ENCODE results near the gene BAZ2B.
"Not testable (repeated sequence)": the region's sequence is repeated elsewhere in the genome, so short reads cannot be mapped to it uniquely, and the experiment has no call there.

Gene BAZ2B

GRCh38 chr2:159635006-159635789 lies 18.9 kb upstream of the BAZ2B start:
- Histone ChIP-seq H3K9me3 (ENCODE audit: control insufficient read depth, insufficient read depth, low read length) (no peaks in the 10 kb centered on the region), H3K36me3 (ENCODE audit: insufficient read depth, low read length) (no peaks in the 10 kb centered on the region), H3K4me1 (ENCODE audit: insufficient read depth, low read length) (no peaks in the 10 kb centered on the region; the same call in 1 of the 2 replicates), H3K9ac (ENCODE audit: low read depth, low read length) (no peak overlapping the region)

GRCh38 chr2:159633219-159633618 lies 16.9 kb upstream of the BAZ2B start:
- Histone ChIP-seq H3K9ac (ENCODE audit: low read depth, low read length) (no peak overlapping the region), H3K9me3 (ENCODE audit: control insufficient read depth, insufficient read depth, low read length) (no peaks in the 10 kb centered on the region), H3K36me3 (ENCODE audit: insufficient read depth, low read length) (no peaks in the 10 kb centered on the region), H3K4me1 (ENCODE audit: insufficient read depth, low read length) (no peaks in the 10 kb centered on the region; the same call in 1 of the 2 replicates)

GRCh38 chr2:159625628-159626027 lies 9.3 kb upstream of the BAZ2B start:
- not testable (repeated sequence) for H3K4me1 ChIP-seq (ENCODE audit: insufficient read depth, low read length); H3K9me3 ChIP-seq (ENCODE audit: control insufficient read depth, insufficient read depth, low read length); H3K9ac ChIP-seq (ENCODE audit: low read depth, low read length); H3K36me3 ChIP-seq (ENCODE audit: insufficient read depth, low read length)

GRCh38 chr2:159623436-159623835 lies 7.1 kb upstream of the BAZ2B start:
- no peaks in the 10 kb centered on the region for H3K36me3 ChIP-seq (ENCODE audit: insufficient read depth, low read length)
- no peaks in the 10 kb centered on the region for H3K4me1 ChIP-seq (ENCODE audit: insufficient read depth, low read length)
- H3K9me3 ChIP-seq (ENCODE audit: control insufficient read depth, insufficient read depth, low read length), result no peaks in the 10 kb centered on the region; the same call in 1 of the 2 replicates
- H3K9ac ChIP-seq (ENCODE audit: low read depth, low read length), result no peak overlapping the region

GRCh38 chr2:159622966-159623365 lies 6.6 kb upstream of the BAZ2B start:
- Histone ChIP-seq H3K9ac (ENCODE audit: low read depth, low read length) (no peak overlapping the region), H3K4me1 (ENCODE audit: insufficient read depth, low read length) (peaks cover 3% of the 10 kb centered on the region; the same call in 1 of the 2 replicates), H3K9me3 (ENCODE audit: control insufficient read depth, insufficient read depth, low read length) (no peaks in the 10 kb centered on the region; the same call in 1 of the 2 replicates), H3K36me3 (ENCODE audit: insufficient read depth, low read length) (no peaks in the 10 kb centered on the region)

- no peak overlapping the region for H3K9ac ChIP-seq (ENCODE audit: low read depth, low read length)
- H3K4me1 ChIP-seq (ENCODE audit: insufficient read depth, low read length), result peaks cover 7% of the 10 kb centered on the region; the same call in 1 of the 2 replicates
- H3K36me3 ChIP-seq (ENCODE audit: insufficient read depth, low read length), result no peaks in the 10 kb centered on the region
- no peaks in the 10 kb centered on the region for H3K9me3 ChIP-seq (ENCODE audit: control insufficient read depth, insufficient read depth, low read length)
These were observed 4.4 kb upstream of the BAZ2B start for GRCh38 chr2:159620796-159621195.

- Histone ChIP-seq H3K36me3 (ENCODE audit: insufficient read depth, low read length) (no peaks in the 10 kb centered on the region), H3K9me3 (ENCODE audit: control insufficient read depth, insufficient read depth, low read length) (no peaks in the 10 kb centered on the region), H3K4me1 (ENCODE audit: insufficient read depth, low read length) (peaks cover 13% of the 10 kb centered on the region; the same call in 1 of the 2 replicates), H3K9ac (ENCODE audit: low read depth, low read length) (peak overlapping the region; percentile 5; the same call in 1 of the 2 replicates)
These were observed 1.3 kb upstream of the BAZ2B start for GRCh38 chr2:159617646-159618045.

- Histone ChIP-seq H3K4me1 (ENCODE audit: insufficient read depth, low read length) (peaks cover 18% of the 10 kb centered on the region; the same call in 1 of the 2 replicates), H3K36me3 (ENCODE audit: insufficient read depth, low read length) (no peaks in the 10 kb centered on the region), H3K9ac (ENCODE audit: low read depth, low read length) (peak overlapping the region; percentile 83), H3K9me3 (ENCODE audit: control insufficient read depth, insufficient read depth, low read length) (no peaks in the 10 kb centered on the region)
These were observed 752 bp upstream of the BAZ2B start for GRCh38 chr2:159617100-159617499.

GRCh38 chr2:159615367-159616285 lies 722 bp downstream of the BAZ2B start:
- Histone ChIP-seq H3K9me3 (ENCODE audit: control insufficient read depth, insufficient read depth, low read length) (no peaks in the 10 kb centered on the region), H3K4me1 (ENCODE audit: insufficient read depth, low read length) (peaks cover 19% of the 10 kb centered on the region; the same call in 1 of the 2 replicates), H3K9ac (ENCODE audit: low read depth, low read length) (peak overlapping the region; percentile 83), H3K36me3 (ENCODE audit: insufficient read depth, low read length) (no peaks in the 10 kb centered on the region)

GRCh38 chr2:159614534-159615366 lies 1.6 kb downstream of the BAZ2B start:
- Histone ChIP-seq H3K9me3 (ENCODE audit: control insufficient read depth, insufficient read depth, low read length) (no peaks in the 10 kb centered on the region), H3K36me3 (ENCODE audit: insufficient read depth, low read length) (no peaks in the 10 kb centered on the region), H3K9ac (ENCODE audit: low read depth, low read length) (peak overlapping the region; percentile 83), H3K4me1 (ENCODE audit: insufficient read depth, low read length) (peaks cover 21% of the 10 kb centered on the region; the same call in 1 of the 2 replicates)

GRCh38 chr2:159613651-159614285 lies 2.6 kb downstream of the BAZ2B start:
- peaks cover 23% of the 10 kb centered on the region; the same call in 1 of the 2 replicates for H3K4me1 ChIP-seq (ENCODE audit: insufficient read depth, low read length)
- no peaks in the 10 kb centered on the region for H3K36me3 ChIP-seq (ENCODE audit: insufficient read depth, low read length)
- H3K9me3 ChIP-seq (ENCODE audit: control insufficient read depth, insufficient read depth, low read length), result no peaks in the 10 kb centered on the region
- peak overlapping the region; percentile 83 for H3K9ac ChIP-seq (ENCODE audit: low read depth, low read length)

GRCh38 chr2:159613091-159613490 lies 3.3 kb downstream of the BAZ2B start:
- Histone ChIP-seq H3K9me3 (ENCODE audit: control insufficient read depth, insufficient read depth, low read length) (no peaks in the 10 kb centered on the region), H3K4me1 (ENCODE audit: insufficient read depth, low read length) (peaks cover 21% of the 10 kb centered on the region; the same call in 1 of the 2 replicates), H3K36me3 (ENCODE audit: insufficient read depth, low read length) (no peaks in the 10 kb centered on the region), H3K9ac (ENCODE audit: low read depth, low read length) (no peak overlapping the region)

GRCh38 chr2:159612255-159612901 lies 4.0 kb downstream of the BAZ2B start:
- Histone ChIP-seq H3K36me3 (ENCODE audit: insufficient read depth, low read length) (no peaks in the 10 kb centered on the region), H3K4me1 (ENCODE audit: insufficient read depth, low read length) (peaks cover 16% of the 10 kb centered on the region; the same call in 1 of the 2 replicates), H3K9ac (ENCODE audit: low read depth, low read length) (no peak overlapping the region), H3K9me3 (ENCODE audit: control insufficient read depth, insufficient read depth, low read length) (no peaks in the 10 kb centered on the region)

Data from ES-I3 (cell line).